Nephron progenitor cell (in vitro differentiated cells): ENCODE data around the gene KLF1.

Experiments
- DNase-seq: peaks from one replicate; pipeline ENCODE4 v3.0.0; 2021
- H3K27ac Mint-ChIP-seq: 2 replicates; pipeline ENCODE4 v1.8.0; 2021; ENCODE audit warnings: mild to moderate bottlenecking, moderate library complexity, mixed read lengths
- H3K27me3 Mint-ChIP-seq: 2 replicates; pipeline ENCODE4 v1.8.0; 2021; ENCODE audit warnings: mild to moderate bottlenecking, low read depth, mixed read lengths; ENCODE audit not compliant: poor library complexity
- H3K36me3 Mint-ChIP-seq: 2 replicates; pipeline ENCODE4 v1.8.0; 2021; ENCODE audit warnings: low read depth, mixed read lengths
- H3K4me1 Mint-ChIP-seq: 2 replicates; pipeline ENCODE4 v1.8.0; 2021; ENCODE audit warnings: mixed read lengths
- H3K4me3 Mint-ChIP-seq: 2 replicates; pipeline ENCODE4 v1.8.0; 2021; ENCODE audit warnings: mild to moderate bottlenecking, moderate library complexity, mixed read lengths
- H3K9me3 Mint-ChIP-seq: 2 replicates; pipeline ENCODE4 v1.8.0; 2021; ENCODE audit warnings: mild to moderate bottlenecking, moderate library complexity, mixed read lengths
- CTCF ChIP-seq: fragments of 200-600 bp; sonication (generic); IDR thresholded peaks from 2 replicates; pipeline ENCODE4 v1.5.0; 2021; ENCODE audit warnings: antibody characterized with exemption

KLF1 gene

GRCh38 chr19:12872941-12873890 lies 13.8 kb downstream of the KLF1 start:
- TF ChIP-seq CTCF = no peak
- no peak overlapping the region for H3K4me3 Mint-ChIP-seq
- peaks cover 41% of the 10 kb centered on the region for H3K36me3 Mint-ChIP-seq
- peaks cover 13% of the 10 kb centered on the region for H3K27me3 Mint-ChIP-seq
- DNase-seq = peak; percentile 41
- H3K9me3 Mint-ChIP-seq = peaks cover 13% of the 10 kb centered on the region
- H3K4me1 Mint-ChIP-seq = no peaks in the 10 kb centered on the region
- peak overlapping the region; percentile 21 for H3K27ac Mint-ChIP-seq

- peaks cover under 1% of the 10 kb centered on the region for H3K4me1 Mint-ChIP-seq
- no peak overlapping the region for H3K4me3 Mint-ChIP-seq
Observed at GRCh38 chr19:12872255-12872654, 14.7 kb downstream of the KLF1 start.

DNA sequence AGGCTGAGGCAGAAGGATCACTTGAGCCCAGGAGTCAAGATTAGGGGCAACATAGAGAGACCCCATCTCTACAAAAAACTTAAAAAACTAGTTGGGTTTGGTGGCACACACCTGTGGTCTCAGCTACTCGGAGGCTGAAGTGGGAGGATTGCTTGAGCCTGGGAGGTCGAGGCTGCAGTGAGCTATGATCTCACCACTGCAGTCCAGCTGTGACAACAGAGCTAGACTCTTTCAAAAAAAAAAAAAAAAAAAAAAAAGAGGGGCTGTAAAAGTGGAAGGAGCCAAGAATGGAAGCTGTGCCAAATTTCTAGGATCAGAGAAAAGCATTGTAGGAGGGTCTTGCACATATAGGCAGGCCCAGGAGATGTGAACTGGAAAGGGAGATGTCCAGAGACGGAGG lies 15.3 kb downstream of the KLF1 start:
- Mint-ChIP-seq H3K4me3 (no peak overlapping the region), H3K27me3 (peaks cover 17% of the 10 kb centered on the region), H3K27ac (peak overlapping the region; percentile 11), H3K36me3 (peaks cover 40% of the 10 kb centered on the region), H3K4me1 (peaks cover 7% of the 10 kb centered on the region), H3K9me3 (peaks cover 13% of the 10 kb centered on the region)
- TF ChIP-seq CTCF = no peak
- DNase-seq = no peak

More at GRCh38 chr19:12872255-12872654, 14.7 kb downstream of the KLF1 start:
- H3K27me3 Mint-ChIP-seq = peaks cover 15% of the 10 kb centered on the region
- DNase-seq = no peak
- TF ChIP-seq CTCF = no peak
- no peak overlapping the region for H3K27ac Mint-ChIP-seq
- peaks cover 13% of the 10 kb centered on the region for H3K9me3 Mint-ChIP-seq
- peaks cover 40% of the 10 kb centered on the region for H3K36me3 Mint-ChIP-seq

GRCh38 chr19:12868540-12869112 lies 18.4 kb downstream of the KLF1 start:
- Mint-ChIP-seq H3K4me3 (peak overlapping the region; percentile 71), H3K27me3 (peaks cover 25% of the 10 kb centered on the region), H3K4me1 (peaks cover 13% of the 10 kb centered on the region), H3K27ac (no peak overlapping the region), H3K36me3 (peaks cover 31% of the 10 kb centered on the region), H3K9me3 (peaks cover 13% of the 10 kb centered on the region)
- TF ChIP-seq CTCF = no peak
- DNase-seq = no peak

DNA sequence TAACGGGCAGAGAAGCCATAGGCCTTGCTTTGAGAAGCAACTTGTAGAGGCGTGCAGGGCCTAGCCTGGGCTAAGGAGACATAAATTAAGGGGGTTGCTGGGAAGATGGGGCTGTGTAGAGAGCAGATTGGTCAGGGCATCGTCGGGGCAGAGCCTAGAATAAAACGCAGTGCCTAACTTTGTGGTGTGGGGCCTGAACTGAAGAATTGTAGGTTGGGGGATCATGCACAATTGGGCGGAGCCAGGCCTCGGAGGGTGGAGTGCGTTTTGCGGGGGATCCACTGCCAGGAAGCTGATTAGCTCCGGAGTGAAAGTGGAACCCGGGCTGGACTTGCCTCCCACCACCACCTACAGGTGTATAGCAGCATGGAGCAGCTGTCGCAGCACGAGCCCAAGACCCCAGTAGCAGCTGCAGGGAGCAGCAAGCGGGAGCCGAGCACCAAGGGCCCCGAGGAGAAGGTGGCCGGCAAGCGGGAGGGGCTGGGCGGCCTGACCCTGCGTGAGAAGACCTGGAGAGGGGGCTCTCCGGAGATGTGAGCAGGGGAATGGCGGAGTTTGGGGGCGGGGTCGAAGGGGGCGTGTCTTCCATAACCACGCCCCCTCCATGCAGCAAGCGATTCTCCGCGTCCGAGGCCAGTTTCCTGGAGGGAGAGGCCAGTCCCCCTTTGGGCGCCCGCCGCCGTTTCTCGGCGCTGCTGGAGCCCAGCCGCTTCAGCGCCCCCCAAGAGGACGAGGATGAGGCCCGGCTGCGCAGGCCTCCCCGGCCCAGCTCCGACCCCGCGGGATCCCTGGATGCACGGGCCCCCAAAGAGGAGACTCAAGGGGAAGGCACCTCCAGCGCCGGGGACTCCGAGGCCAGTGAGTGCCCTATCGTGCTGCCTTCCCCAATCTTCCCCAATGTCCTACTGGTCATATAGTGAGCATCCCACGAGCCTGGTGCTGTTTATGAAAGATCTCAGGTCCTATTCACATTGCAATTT lies 19.6 kb downstream of the KLF1 start:
- peak overlapping the region; percentile 82 for H3K4me3 Mint-ChIP-seq
- DNase-seq = peak; percentile 93
- peaks cover 19% of the 10 kb centered on the region for H3K36me3 Mint-ChIP-seq
- H3K27ac Mint-ChIP-seq = peak overlapping the region; percentile 65
- no peak for TF ChIP-seq CTCF
- H3K4me1 Mint-ChIP-seq = peaks cover 13% of the 10 kb centered on the region
- peaks cover 27% of the 10 kb centered on the region for H3K27me3 Mint-ChIP-seq
- H3K9me3 Mint-ChIP-seq = peaks cover 8% of the 10 kb centered on the region
